Ectodermal cell (in vitro differentiated cells): ENCODE data around the gene GPLD1.
"Not testable (repeated sequence)": the region's sequence is repeated elsewhere in the genome, so short reads cannot be mapped to it uniquely, and the experiment has no call there.

Source experiments
- H3K27ac ChIP-seq: 2 replicates; pipeline ENCODE4 v1.7.0; 2013; ENCODE audit warnings: mild to moderate bottlenecking, low read depth, low read length; ENCODE audit not compliant: insufficient read depth, poor library complexity, severe bottlenecking
- H3K27me3 ChIP-seq: 2 replicates; pipeline ENCODE4 v1.7.0; 2013; ENCODE audit warnings: mild to moderate bottlenecking, low read length; ENCODE audit not compliant: insufficient read depth, control insufficient read depth, poor library complexity, severe bottlenecking
- H3K36me3 ChIP-seq: one replicate; pipeline ENCODE4 v1.7.0; 2013; ENCODE audit warnings: low read length; ENCODE audit not compliant: control insufficient read depth, insufficient read depth
- H3K4me1 ChIP-seq: one replicate; pipeline ENCODE4 v1.7.0; 2013; ENCODE audit warnings: low read length; ENCODE audit not compliant: control insufficient read depth, insufficient read depth
- H3K4me3 ChIP-seq: 2 replicates; pipeline ENCODE4 v1.7.0; 2013; ENCODE audit warnings: low read depth, low read length, control low read depth; ENCODE audit not compliant: insufficient read depth
- H3K9me3 ChIP-seq: 2 replicates; pipeline ENCODE4 v1.7.0; 2013; ENCODE audit warnings: mild to moderate bottlenecking, low read length, moderate library complexity; ENCODE audit not compliant: control insufficient read depth
- WGBS, 2 experiments: methylation state at CpG; one replicate each; pipeline ENCODE4 v1.1.7; 2013; ENCODE audit warnings: missing lambda C conversion rate in 2 of 2; 5-methylcytosine and 5-hydroxymethylcytosine counted together

Gene GPLD1

DNA sequence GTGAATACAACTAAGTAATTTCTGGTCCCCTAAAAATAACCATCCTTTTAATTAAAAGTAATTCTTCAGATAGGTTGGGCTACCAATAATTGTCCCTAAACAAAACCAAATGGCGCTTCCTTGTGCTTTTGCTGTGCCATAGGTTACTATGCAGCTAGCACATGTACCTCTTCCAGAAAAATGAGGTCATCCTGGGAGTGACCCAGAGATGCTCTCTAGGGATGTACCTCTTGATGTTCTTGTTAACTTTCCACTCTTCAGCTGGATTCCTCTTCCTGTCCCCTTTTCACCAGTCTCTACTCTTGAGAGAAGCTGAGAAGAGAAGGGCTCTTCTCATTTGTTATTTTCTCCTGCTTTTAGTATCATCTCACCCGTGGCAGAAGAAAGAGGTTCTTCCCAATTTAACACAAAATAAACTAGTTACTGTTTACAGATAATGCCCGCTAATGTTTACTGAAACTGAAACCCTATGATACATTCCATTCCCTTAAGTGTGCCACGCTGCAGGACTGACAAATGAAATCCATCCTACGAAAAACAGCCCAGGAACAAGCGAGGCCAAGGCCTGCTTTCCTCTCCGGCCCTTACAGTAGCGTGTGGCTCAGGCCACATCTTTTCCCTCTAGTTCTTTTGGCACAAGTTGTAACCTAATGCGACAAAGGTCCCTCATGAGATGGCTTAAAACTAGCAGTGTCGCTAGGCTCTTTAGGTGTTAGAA is 62.5 kb downstream of the GPLD1 start:
- no peaks in the 10 kb centered on the region for H3K27me3 ChIP-seq
- H3K27ac ChIP-seq, result no peak overlapping the region
- 92 to 94% methylated on average over 10 of the region's 10 CpGs for WGBS, 2 experiments
- no peaks in the 10 kb centered on the region for H3K9me3 ChIP-seq
- H3K4me1 ChIP-seq, result no peaks in the 10 kb centered on the region
- H3K4me3 ChIP-seq, result no peak overlapping the region
- H3K36me3 ChIP-seq, result peaks cover 11% of the 10 kb centered on the region

DNA sequence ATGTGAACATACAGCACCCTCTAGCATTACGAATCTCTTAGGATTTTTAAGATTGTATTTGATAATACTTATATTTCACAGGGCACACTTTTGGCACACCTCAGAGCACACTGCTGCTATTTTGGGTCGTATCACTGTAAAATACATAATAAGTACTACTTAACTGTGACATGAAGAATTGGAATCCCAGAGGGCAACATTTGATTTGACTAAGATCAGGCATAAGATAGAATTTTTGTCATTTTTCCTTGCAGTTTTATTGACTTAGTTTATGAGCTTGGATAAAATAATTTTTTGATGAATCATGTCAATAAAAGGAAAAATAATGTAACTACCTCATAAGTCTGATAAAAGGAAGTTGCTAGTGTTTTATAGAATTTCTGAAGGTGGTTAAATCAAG is 64.3 kb downstream of the GPLD1 start:
- H3K9me3 ChIP-seq, result no peaks in the 10 kb centered on the region
- H3K27me3 ChIP-seq, result no peaks in the 10 kb centered on the region
- no peaks in the 10 kb centered on the region for H3K4me1 ChIP-seq
- 100% methylated on average over 1 to 2 of the region's 2 CpGs for WGBS, 2 experiments
- no peak overlapping the region for H3K27ac ChIP-seq
- H3K4me3 ChIP-seq, result no peak overlapping the region
- H3K36me3 ChIP-seq, result peaks cover 17% of the 10 kb centered on the region

DNA sequence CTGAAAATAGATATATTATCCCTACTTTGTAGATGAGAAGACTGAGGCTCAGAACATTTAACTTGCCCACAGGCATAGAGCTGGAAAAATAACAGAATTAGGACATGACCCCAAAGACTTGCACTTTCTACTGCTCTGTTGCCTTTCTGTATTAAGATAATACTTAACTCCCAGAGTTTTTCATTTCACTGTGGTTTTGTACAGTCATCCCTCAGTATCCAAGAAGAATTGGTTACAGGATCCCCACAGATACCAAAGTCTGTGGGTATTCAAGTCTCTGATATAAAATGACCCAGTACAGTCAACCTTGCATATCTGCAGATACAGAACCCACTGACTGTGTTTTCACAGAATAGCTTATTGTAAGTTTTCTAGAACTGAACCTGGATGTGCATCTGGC is 69.9 kb downstream of the GPLD1 start:
- no peaks in the 10 kb centered on the region for H3K4me1 ChIP-seq
- H3K27ac ChIP-seq, result no peak overlapping the region
- no peak overlapping the region for H3K4me3 ChIP-seq
- H3K9me3 ChIP-seq, result no peaks in the 10 kb centered on the region
- no peaks in the 10 kb centered on the region for H3K27me3 ChIP-seq
- H3K36me3 ChIP-seq, result peaks cover 38% of the 10 kb centered on the region

DNA sequence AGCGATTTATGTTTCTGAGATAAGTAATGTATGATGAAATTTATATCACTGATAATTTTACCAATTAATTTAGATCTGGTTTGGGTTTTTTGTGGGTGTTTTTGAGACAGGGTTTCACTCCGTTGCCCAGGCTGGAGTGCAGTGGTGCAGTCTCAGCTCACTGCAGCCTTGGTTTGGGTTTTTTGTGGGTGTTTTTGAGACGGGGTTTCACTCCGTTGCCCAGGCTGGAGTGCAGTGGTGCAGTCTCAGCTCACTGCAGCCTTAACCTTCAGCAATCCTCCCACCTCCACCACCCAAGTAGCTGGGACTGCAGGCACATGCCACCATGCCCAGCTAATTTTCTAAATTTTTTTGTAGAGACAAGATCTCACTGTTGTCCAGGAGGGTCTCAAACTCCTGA is 73.6 kb downstream of the GPLD1 start:
- peaks cover 40% of the 10 kb centered on the region for H3K36me3 ChIP-seq

DNA sequence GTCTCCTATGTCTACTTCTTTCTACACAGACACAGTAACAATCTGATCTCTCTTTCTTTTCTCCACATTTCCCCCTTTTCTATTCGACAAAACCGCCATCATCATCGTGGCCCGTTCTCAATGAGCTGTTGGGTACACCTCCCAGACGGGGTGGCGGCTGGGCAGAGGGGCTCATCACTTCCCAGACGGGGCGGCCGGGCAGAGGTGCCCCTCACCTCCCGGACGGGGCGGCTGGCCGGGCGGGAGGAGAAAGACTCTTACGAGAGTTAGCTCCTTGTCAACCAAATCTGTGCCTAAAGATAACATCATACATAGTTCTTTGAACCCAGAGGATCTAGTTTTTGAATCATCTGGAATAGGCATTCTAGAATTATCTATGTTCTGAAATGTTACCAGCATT is 74.8 kb downstream of the GPLD1 start:
- H3K4me1 ChIP-seq, result not testable (repeated sequence)
- WGBS, 2 experiments, result 95 to 97% methylated on average over 15 of the region's 15 CpGs
- peaks cover 28% of the 10 kb centered on the region for H3K36me3 ChIP-seq

More for the DNA sequence above, 73.6 kb downstream of the GPLD1 start:
- Histone ChIP-seq H3K4me3 (no peak overlapping the region), H3K27ac (no peak overlapping the region), H3K27me3 (no peaks in the 10 kb centered on the region), H3K4me1 (no peaks in the 10 kb centered on the region), H3K9me3 (no peaks in the 10 kb centered on the region)
- WGBS, 2 experiments, result 92 to 96% methylated on average over 3 to 4 of the region's 4 CpGs

DNA sequence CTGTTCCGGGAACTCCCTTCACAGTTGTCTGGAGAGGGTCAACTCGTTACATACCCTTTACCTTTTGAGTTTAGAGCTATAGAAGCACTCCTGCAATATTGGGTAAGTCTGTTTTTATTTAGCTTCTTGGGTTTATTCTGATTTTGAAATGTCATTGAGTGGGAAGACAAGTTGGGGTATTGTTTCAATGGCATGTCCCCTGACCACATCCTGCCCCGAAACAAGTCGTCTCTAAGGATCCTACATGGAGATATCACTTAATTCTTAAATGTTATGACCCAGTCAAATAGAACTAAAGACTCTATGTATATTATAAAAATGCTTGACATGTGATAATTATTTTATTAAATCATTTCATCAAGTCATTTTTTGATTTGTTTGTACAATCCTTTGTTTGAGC is 77.1 kb downstream of the GPLD1 start:
- no peaks in the 10 kb centered on the region for H3K27me3 ChIP-seq
- peaks cover 32% of the 10 kb centered on the region for H3K36me3 ChIP-seq
- WGBS, 2 experiments, result 98 to 100% methylated on average over 2 to 4 of the region's 4 CpGs
- H3K9me3 ChIP-seq, result no peaks in the 10 kb centered on the region
- no peaks in the 10 kb centered on the region for H3K4me1 ChIP-seq
- no peak overlapping the region for H3K4me3 ChIP-seq
- no peak overlapping the region for H3K27ac ChIP-seq

More for the DNA sequence above, 74.8 kb downstream of the GPLD1 start:
- H3K4me3 ChIP-seq, H3K27me3 ChIP-seq, H3K9me3 ChIP-seq, H3K27ac ChIP-seq: not testable (repeated sequence)

DNA sequence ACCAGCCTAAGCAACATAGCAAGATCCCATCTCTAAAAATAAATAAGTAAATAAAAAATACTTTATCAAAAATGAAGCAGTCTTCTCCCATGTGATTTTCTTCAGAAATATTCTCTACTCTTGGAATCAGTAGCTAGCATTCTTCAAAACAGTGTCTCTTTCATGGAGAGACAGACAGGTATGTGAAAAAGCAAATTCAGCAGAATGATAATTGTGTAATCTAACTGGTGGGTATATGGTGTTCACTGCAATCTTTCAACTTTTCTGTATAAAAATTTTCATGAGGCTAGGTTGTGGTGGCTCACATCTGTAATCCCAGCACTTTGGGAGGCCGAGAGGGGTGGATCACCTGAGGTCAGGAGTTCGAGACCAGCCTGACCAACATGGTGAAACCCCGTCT is 78.8 kb downstream of the GPLD1 start:
- Histone ChIP-seq H3K36me3 (peaks cover 27% of the 10 kb centered on the region), H3K27ac (no peak overlapping the region), H3K27me3 (no peaks in the 10 kb centered on the region), H3K4me3 (no peak overlapping the region), H3K9me3 (no peaks in the 10 kb centered on the region), H3K4me1 (no peaks in the 10 kb centered on the region)
- 94 to 97% methylated on average over 3 of the region's 3 CpGs for WGBS, 2 experiments

DNA sequence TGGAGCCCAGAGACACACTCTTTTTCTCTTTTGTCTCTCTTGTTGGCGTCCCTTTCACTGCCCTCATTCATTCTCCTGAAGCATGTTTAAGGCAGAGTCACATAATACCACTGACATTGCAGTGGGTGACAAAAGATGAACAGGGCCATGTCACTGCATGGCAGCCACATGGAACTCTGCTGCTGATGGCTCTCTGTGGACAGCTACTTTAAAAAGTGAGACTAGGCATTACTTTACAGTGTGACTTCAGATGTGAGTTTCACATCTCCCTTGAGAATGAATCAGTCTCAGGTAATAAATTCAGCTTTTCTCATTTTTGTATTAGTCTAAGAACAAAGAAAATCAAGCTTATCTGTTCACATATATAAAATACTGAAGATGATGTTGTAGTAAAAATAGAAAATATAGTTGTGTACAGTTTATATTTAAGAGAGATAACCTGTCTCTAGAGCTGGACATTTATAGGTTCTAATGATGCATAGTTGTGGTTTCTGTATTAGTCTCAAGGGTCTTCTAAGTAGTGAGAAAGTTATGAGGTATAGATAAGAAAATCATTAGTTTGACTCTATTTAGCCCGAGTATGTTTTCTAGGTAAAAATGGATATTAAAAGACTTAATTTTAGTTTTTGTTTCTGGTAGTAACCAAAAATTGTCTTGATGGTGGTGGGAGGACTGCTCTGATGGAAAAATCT is 80.5 kb downstream of the GPLD1 start:
- WGBS, 2 experiments, result 88 to 93% methylated on average over 2 of the region's 2 CpGs
- Histone ChIP-seq H3K4me1 (no peaks in the 10 kb centered on the region), H3K27ac (no peak overlapping the region), H3K36me3 (peaks cover 20% of the 10 kb centered on the region), H3K9me3 (no peaks in the 10 kb centered on the region), H3K27me3 (no peaks in the 10 kb centered on the region), H3K4me3 (no peak overlapping the region)

DNA sequence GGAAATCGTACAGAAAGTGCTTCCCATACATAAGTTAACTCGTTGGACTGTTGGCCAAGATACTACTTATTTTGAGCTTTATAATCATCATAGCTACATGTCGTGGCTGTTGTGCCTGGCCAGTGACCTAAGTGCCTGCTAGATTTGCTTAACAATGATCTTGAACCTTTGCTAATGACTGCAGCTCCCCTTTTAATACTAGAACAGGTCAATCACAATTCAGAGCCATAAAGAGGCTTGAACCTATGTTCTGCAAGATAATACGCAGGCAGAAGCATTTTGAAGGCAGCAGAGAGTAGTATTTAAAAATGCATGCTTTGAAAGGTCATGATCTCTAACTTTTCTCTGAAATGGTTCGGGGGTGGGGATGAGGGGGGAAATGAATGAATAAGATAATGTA is 84.1 kb downstream of the GPLD1 start:
- peaks cover 12% of the 10 kb centered on the region for H3K36me3 ChIP-seq
- no peak overlapping the region for H3K27ac ChIP-seq
- no peaks in the 10 kb centered on the region for H3K27me3 ChIP-seq
- no peak overlapping the region for H3K4me3 ChIP-seq
- WGBS, 2 experiments, result 83 to 89% methylated on average over 5 of the region's 5 CpGs
- H3K9me3 ChIP-seq, result no peaks in the 10 kb centered on the region
- H3K4me1 ChIP-seq, result no peaks in the 10 kb centered on the region

DNA sequence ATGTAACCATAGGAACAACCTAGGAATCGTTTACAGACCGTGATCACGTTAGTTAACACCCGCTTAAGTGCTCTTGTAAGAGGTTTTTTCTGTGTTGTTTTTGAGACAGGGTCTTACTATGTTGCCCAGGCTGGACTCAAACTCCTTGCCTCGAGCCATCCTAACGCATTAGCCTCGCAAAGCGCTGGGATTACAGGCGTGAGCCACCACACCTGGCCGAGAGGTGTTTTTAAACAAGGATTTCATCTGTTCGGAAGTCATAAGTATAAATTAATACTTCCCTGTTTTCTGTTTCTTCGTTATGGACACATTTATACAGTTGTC is 85.9 kb downstream of the GPLD1 start:
- no peaks in the 10 kb centered on the region for H3K9me3 ChIP-seq
- H3K36me3 ChIP-seq, result peaks cover 8% of the 10 kb centered on the region
- no peak overlapping the region for H3K27ac ChIP-seq
- WGBS, 2 experiments, result 6 to 7% methylated on average over 12 of the region's 12 CpGs
- peaks cover 8% of the 10 kb centered on the region for H3K27me3 ChIP-seq
- H3K4me1 ChIP-seq, result no peaks in the 10 kb centered on the region
- H3K4me3 ChIP-seq, result peak overlapping the region; percentile 95
